HG02840 (cell line): ENCODE measurements around the gene TMEM178B.

Source experiments
- ATAC-seq: cut with Tn5 transposase; IDR thresholded peaks from one replicate; pipeline ENCODE4 v1.9.1; 2021; ENCODE audit warnings: mild to moderate bottlenecking, moderate library complexity, moderate number of reproducible peaks; ENCODE audit not compliant: unreplicated experiment, low FRiP score

TMEM178B gene

DNA sequence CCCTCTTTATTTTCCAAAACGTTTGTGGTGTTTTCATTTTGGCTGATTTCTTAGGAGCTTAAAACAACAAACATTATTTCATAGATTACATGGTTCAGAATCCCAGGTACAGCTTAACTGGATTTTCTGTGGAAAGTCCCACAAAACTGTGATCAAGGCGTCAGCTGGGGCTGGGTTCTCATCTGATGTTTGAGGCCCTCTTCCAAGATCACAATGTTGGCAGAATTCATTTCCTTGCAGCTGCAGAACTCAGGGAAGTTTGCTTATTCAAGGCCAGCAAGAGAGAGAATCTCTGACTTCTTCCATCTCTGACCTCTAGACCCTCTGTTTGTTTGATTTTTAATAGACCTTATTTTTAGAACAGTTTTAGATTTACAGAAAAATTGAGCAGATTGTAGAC, 368.9 kb downstream of the TMEM178B start:
- ATAC-seq, result no peak

DNA sequence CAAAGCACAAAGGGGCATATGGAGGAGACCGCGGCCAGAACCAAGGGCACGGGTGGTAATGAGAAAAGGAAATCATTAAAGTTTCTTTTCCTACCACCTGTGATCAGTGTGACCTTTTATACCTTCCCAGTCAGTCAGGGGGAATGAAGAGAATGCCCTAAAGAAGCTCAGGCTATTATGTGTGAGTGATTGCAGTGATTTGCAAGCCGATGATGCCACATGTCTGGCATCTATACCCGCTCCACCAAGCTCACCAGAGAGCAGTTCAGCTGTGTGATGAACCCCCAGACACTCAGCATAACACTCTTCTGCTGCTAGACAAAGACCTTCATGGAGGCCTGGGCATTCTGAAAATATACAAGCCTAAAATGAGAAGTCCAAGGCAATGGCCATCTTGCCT, 371.1 kb downstream of the TMEM178B start:
- ATAC-seq, result no peak

DNA sequence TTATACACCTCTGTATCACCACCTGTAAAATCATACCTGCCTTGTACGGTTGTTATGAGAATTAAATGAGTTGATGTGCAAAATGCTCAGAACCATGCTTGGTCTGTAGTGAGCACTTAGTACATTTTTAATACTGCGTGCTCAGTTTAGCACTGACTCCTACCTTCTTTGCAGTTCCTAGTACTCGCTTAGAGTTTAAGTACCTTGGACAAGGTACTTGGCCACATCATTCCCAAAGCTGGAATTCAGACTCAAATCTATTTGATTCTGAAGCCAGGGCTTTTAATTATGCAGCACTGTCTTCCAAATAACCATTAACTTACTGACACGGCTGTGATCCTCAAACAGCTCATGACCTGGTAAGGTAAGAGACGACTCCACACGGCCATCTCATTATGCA, 377.4 kb downstream of the TMEM178B start:
- ATAC-seq, result no peak

DNA sequence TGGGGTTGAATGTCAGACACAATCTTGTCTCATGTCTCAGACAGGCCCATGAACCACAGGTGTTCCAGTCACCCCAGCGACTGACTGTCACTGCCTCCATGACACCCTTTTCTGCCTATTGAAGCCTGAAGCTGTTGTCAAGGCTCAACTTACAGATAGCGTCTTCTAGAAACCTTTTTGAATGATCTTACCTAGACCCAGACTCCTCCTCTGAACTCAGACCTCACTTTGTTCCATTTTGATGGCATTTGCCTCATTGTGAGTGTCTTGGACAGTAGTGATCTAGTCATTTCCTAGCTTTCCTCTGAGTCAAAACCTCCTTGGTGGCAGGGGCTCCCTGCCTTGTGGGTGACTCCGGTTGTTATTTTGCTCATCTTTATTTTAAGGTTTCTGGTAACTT, 379.0 kb downstream of the TMEM178B start:
- no peak for ATAC-seq

DNA sequence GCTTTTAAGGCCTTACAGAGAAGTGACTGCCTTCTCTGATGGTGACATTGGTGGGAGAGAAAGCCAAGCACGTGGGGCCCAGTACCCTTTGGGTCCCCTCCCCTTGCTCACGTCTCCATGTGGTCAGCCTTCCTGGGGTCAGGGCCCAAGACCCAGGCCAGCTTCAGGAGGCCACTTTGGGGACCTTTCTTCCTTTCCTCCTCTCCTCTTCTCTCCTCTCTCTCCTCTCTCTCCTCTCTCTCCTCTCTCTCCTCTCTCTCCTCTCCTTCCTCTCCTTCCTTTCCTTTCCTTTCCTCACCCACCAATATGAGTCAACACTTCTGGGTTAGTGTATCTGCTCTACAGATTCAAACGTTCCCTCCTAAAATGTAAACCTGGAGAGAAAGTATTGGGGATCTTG, 380.5 kb downstream of the TMEM178B start:
- ATAC-seq, result no peak

DNA sequence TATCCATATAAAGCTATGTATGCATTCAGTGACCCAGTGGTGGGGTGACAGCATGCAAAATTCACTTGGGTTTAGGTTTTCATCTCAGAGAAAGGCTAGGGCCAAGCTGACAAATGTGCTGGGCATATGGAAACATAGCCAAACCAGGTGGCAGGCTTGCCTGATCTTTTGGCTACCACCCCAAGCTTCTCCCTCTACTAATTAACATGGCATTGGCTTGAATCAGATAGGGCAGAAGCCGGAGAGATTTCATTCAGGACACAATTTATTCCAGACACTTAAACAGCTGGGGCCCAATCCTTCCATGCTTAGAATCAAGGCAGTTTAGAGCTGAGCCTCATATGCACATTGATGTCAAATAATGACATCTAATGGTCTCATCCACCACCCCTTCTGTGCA, 381.9 kb downstream of the TMEM178B start:
- no peak for ATAC-seq

DNA sequence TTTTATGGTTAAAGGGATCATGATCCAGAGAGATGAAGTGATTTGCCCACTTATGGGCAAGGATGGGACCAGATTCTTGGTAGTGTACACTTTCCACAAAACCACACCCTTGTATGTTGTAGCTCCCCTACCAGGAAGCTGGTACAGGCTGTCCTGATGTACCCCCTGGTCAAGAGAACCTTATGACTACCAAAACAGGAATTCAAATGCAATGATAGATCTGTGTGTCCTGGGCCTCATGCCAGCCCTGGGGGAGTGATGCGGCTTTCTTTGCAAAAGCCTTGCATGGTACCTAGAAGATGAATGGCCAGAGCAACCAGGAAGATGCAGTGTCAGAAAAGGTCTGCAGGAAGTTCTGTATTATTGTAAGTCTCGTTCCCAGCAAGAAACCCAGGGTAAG, 382.4 kb downstream of the TMEM178B start:
- ATAC-seq, result no peak

DNA sequence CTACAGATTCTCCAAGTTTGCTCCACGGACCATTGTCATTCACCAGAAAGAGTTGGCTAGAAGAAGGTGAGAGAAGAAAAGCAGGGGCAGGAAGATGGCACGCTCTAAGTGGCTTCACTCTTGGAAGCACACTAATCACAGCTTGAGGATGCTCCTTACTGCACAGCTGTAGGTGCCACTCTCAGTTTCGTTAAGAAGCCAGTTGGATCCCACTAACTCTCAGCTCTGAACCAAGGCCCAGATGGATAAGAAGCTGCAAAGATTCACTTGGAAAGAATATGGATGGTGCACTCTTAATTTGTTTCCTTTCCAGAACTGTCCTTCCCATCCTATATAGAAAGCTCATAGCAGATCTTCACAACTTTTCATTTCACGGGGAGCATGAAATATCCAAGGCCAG, 382.8 kb downstream of the TMEM178B start:
- ATAC-seq, result no peak

DNA sequence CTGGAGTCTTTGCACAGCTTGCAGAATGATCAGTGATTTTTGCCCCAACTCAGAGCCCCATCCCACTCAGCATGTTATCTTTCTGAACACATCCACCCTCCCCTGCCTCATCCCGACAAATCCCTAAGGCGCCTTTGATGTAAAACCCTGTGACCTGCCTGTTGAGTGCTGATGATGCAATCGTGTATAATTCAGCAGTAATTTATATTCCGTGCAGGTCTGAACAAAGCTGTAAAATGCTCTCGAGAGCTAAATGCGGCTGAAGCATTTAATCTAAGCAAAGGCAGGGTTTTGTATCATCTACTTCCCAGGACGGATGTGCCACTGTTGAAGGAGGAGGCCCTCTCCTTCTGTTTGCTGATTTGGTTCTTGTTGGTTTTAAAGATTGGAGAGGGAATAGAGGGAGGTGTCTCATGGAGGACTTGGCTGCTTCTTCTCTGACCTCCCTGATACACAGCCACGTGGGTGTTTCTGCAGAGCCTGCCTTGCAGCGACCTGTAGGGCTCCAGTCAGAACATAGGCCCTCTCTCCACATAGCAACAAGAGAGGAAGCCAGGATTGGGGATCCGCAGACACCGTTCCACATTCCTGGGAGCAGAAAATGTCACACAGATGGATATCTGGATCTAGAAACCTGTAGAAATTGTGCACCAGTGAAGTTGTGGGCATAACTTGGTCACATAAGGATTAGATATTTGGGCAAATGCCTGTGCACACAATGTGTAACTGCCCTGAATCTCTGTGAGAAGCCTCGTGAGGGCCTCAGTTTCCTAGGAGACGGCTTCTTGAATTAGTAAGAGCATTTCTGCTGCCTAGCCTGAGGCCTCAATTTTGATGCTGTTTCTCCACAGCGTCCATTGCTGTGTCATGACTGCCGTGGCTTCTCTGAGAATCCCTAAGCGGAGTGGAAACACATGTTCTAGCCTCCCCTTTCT, 387.2 kb downstream of the TMEM178B start:
- no peak for ATAC-seq

DNA sequence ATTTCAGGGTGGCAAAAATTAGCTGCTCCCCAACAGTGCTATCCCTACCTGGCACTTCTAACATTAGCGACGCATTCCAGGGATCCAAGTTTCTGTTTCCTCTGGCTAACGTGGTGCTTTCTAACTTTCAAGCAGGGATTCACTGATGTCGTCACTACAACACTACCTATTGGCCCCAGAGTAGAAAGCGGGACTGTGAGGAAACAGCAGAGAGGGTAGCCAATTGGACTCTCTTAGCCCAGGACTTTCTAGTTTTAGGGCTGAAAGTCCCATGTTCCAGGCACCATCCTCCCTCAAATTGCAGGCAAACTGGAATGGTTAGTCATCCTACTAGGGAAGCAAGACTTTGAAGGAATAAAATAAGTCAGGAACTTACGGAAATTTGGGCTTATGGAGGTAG, 388.1 kb downstream of the TMEM178B start:
- ATAC-seq, result no peak

DNA sequence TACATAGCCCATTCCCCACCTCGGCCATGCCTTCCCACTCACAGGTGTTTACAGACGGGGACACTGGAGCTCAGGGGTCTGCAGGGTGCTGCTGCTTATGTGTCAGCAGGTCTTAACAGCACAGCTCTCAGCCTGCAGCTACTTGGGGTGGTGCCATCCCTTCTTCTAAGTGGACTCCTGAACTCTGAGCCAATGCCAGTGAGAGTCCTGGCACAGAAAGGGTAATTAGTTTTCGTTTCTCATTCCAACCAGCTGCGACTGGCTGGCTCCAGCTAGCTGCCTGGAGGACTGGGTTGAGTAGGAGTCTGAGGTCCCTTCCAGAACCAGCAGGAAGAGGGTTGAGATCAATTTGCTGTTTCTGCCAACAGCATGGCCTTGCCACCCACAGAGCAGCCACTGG, 389.1 kb downstream of the TMEM178B start:
- ATAC-seq, result no peak

DNA sequence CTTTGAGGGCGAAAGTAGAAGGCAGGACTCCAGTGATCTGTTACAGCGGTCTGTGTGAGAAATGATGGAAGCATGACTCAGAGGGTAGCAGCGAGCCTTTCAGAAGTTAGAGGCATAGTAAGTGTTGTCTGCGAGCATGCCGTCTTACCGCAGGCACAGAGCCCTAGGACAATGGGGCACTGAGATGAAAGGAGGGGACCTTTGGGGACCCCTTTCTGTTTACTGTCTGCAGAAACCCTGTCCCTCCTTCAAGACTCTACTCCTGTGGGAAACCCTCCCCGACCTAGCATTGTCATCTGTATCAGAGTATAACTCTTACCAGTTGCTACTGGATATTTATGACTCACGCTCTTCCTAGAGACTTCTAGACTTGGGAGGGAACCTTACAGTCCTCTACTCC, 390.1 kb downstream of the TMEM178B start:
- no peak for ATAC-seq

DNA sequence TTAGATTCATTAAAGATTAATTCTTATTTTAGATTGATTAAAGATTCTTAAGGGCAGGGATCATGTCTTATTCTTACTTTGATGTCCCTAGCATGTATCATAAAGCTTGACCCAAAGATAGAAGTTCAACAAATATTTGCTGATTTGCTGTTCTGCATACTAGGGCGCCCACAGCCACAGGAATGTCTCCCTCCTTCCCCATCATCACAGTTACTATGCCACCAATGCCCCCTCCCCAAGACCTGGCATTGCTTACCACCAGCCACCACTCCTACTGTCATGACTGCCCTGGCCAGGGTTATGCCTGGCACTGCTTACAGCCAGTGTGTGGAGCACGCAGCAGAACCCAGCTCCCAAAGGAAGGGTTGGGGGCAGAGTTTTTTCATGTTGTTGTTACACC, 390.7 kb downstream of the TMEM178B start:
- no peak for ATAC-seq

DNA sequence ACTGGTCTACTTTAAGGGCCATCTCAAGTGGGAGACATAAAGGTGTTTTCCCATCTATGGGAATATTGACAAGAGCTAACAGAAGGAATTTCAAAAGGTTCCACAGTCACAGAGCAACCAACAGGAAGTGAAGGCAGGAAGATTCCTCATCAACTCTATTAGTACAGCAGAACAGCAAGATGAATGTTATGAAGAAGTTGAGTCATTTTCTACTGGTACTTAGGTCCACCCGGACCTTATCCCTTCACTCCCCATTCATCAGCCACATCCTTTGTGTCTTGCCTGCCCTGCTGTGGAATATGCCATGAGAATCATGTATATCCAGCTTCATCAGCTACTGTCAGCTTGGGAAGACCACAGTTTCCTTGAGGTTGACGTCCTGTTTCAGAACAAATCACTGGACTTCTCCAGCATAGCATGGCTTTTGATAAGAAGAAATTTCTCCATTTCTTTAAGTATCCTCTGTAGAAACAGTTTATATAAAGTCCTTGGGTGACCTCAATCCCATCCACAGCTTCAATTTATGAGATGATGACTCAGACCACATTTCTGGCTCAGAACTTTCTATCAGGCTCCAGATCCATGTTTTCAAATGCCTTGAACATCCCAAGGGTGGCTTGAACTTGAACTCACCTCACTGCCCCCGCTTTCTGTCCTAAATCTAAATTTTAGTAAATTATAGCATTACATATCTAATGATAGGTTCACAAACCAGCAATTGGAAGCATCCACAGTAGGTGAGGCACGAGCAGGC, 392.5 kb downstream of the TMEM178B start:
- ATAC-seq, result no peak

DNA sequence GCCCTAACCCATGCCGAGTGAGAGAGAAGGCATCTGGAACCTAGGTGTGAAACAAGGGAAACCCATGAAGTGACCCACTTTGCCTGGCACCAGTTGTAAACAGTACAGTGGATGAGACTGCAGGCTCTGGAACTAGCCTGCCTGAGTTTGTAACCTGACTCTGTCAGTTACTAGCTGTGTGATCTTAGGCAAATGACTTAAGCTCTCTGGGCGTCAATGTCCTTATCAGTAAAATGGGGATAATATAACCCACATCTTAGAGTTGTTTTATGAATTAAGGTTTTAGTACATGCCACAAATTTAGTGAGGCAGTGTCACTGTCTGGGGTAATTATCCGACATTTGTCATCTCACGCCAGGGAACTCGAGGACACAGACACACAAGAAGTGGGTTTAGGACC, 394.5 kb downstream of the TMEM178B start:
- ATAC-seq, result no peak

DNA sequence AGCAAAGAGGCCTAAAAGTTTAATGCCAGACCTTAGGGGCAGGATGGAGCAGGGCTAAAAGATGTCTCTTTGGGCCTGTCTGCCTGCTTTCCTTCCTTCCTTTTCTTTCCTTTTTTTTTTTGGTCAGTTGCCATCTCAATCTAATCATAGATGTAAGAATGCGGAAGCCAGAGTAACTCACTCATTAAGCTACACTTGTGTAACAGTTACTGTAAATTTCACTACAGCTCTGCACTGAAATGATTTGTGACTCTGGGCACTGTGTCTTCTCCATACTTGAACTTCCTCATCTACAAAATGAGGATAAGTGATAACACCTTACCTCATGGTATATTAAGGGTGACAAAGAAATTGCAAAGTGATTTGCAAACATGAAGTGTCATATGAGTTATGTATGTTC, 401.8 kb downstream of the TMEM178B start:
- no peak for ATAC-seq

DNA sequence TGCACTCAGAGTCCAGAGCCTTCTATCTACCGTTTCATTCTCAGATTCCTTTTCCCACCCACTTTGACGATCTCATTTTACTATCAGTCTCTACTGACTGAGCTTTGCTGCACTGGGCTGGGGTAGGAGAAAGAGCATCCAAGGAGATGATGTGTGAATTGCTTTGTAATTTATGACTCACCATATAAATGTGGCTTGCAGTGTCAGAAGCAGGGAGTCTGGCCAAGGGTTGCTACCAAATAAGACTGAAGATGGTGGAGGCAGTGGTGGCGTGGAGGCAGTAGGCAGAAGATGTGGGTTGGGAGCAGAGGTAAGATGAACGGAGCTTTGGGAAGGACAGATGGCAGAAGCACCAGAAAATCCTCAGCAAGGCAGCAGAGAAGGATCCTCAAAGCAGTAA, 404.0 kb downstream of the TMEM178B start:
- no peak for ATAC-seq

DNA sequence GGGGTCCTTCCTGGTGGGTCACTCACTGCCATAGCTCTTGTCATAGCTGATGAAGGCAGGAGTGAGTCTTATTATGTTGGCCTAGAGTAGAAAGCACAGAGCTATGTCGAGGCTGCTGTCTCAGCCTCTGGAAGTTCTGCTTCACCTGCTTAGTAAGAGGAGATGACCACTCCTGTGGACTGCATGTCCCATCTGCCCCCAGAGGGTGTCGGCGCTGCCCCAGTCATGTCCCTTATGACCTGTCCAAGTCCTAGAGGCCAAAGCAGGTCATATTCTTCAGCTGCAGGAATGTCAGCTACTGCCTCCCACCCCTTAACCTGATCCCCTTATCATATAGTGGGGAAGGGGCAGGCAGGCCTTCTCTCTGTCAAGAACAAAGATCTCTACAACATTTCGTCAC, 405.0 kb downstream of the TMEM178B start:
- ATAC-seq, result no peak

DNA sequence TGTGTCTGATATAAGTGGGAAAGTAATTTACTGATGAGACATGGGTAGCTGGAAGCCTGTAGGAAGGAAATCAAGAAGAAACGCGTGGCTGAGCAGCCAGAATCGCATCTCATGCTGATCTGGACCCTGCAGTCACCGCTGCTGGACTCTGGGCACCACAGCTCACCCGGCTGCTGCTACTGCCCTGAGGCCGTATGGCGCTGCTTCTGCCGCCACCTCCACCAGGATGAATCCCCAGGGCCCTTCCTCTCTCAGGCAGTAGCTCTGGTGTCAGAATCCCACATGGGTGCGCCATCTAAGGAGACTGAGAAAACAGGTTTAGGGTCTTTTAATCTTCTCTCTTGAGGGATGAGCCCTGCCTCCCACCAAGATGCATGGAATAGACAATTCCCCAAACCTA, 407.1 kb downstream of the TMEM178B start:
- ATAC-seq, result no peak

DNA sequence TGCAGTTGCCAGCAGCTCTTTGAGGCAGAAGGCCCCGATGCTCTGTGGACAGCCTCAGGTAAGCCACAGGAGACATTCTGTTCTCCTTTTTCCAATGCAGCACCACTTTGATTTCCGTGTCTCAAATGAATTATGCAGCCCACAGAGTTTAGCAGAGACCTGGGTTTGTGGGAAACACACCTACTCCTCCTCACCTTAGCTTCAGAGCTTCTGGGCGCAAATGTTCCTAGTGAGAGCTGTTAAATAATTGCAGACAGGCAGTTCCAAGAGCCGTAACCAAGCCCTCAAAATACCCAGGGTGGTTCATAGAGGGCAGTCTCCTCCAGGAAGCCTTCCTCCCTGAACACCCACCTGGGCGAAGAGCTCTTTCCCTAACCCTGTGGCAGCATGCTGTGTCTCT, 408.1 kb downstream of the TMEM178B start:
- ATAC-seq, result no peak

DNA sequence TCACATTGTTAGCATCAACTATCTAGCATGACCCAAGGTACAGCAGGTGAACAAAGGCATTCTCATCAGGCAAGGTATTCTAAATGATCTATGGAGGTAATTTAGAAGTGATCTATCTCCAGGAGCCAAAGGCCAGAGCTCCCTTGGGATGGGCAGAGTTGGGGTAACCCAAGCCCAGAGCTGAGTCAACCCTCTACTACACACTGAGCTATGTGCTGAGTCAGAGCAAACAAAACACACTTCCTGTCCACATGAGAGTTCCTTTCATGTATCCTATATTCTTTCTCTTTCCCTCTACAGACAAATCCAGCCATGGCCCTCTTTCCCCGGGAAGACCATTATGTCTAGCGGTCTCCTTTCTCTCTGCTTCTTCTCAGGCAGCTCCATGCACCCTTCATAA, 409.2 kb downstream of the TMEM178B start:
- ATAC-seq, result no peak

DNA sequence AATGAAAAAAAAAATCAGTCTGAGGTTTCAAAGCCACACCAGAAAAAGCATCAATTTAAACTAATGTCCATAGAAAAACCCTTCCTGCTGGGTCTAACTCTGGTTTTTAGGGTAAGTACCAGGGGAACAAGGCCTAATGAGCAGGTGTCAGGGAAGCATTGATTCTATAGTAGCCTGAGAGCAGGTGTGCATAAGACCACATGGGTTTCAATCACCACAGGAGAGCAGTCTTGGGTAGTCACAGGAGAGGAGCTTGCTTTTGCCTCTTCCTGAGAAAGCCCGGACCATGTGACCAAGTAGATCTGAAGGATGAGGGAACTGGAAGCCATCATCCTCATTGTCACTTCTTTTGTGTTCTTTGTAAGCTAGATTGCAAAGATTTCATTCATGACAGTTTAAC, 411.0 kb downstream of the TMEM178B start:
- ATAC-seq, result no peak
